HEK293 (cell line): ENCODE data around the gene SDE2.

Experiments used
- CTCF ChIA-PET: fragments of 350-600 bp; formaldehyde crosslinking; extraction: SDS; loops from one replicate; lab custom pipeline; 2021; ENCODE audit warnings: antibody characterized with exemption; lab: Yijun Ruan, JAX
- POLR2A ChIA-PET: fragments of 300-600 bp; formaldehyde crosslinking; extraction: SDS; loops from one replicate; lab custom pipeline; 2020; ENCODE audit warnings: antibody characterized with exemption, inconsistent platforms; lab: Yijun Ruan, JAX
- H3K27ac ChIP-seq: fragments of 200-500 bp; sonication (Bioruptor generic); 2 replicates; pipeline ENCODE4 v1.5.1; 2014; ENCODE audit warnings: low read depth, low read length, control low read depth, inconsistent platforms; ENCODE audit errors: extremely low read depth
- H3K36me3 ChIP-seq, 2 experiments: fragments of 200-500 bp in 1 of 2; sonication (Bioruptor generic) in 1 of 2; 1 replicate in 1 of 2; 2 replicates in 1 of 2; pipeline ENCODE4 v1.5.1; 2014 to 2017; ENCODE audit warnings: inconsistent platforms in 2 of 2, low read length in 2 of 2; ENCODE audit not compliant: control insufficient read depth in 2 of 2, insufficient read depth in 1 of 2
- H3K4me1 ChIP-seq: fragments of 200-500 bp; sonication (Bioruptor generic); 2 replicates; pipeline ENCODE4 v1.5.1; 2014; ENCODE audit warnings: mild to moderate bottlenecking, low read length, inconsistent platforms; ENCODE audit not compliant: control insufficient read depth, insufficient read depth
- H3K4me3 ChIP-seq: 2 replicates; pipeline ENCODE4 v1.5.1; 2011; ENCODE audit warnings: low read depth, mild to moderate bottlenecking, control low read depth, low read length, moderate library complexity
- H3K9me3 ChIP-seq: fragments of 200-500 bp; sonication (Bioruptor generic); 2 replicates; pipeline ENCODE4 v1.5.1; 2014; ENCODE audit warnings: low read depth, low read length, inconsistent platforms; ENCODE audit not compliant: control insufficient read depth, insufficient read depth
- EGR2 ChIP-seq: fragments of 450-650 bp; formaldehyde crosslinking; IDR thresholded peaks from 2 replicates; pipeline ENCODE4 v1.5.1; 2016; ENCODE audit warnings: low read depth, missing biosample characterization, missing genetic modification characterization
- HOXA7 ChIP-seq: sonication (generic); formaldehyde crosslinking; IDR thresholded peaks from 2 replicates; pipeline ENCODE4 v1.8.1; 2022; ENCODE audit warnings: missing genetic modification reagents, borderline replicate concordance
- KLF1 ChIP-seq: fragments of 450-650 bp; formaldehyde crosslinking; IDR thresholded peaks from 2 replicates; pipeline ENCODE4 v1.5.1; 2016; ENCODE audit warnings: missing biosample characterization, missing genetic modification characterization
- PRDM1 ChIP-seq: fragments of 450-650 bp; formaldehyde crosslinking; IDR thresholded peaks from 2 replicates; pipeline ENCODE4; 2016; ENCODE audit warnings: missing biosample characterization, missing genetic modification characterization
- SP3 ChIP-seq: fragments of 450-650 bp; formaldehyde crosslinking; IDR thresholded peaks from 2 replicates; pipeline ENCODE4 v1.5.1; 2016; ENCODE audit warnings: missing biosample characterization, missing genetic modification characterization
- ZNF133 ChIP-seq: fragments of 450-650 bp; formaldehyde crosslinking; IDR thresholded peaks from 2 replicates; pipeline ENCODE4 v1.5.1; 2016; ENCODE audit warnings: missing biosample characterization, missing genetic modification characterization
- ZNF148 ChIP-seq: fragments of 450-650 bp; formaldehyde crosslinking; IDR thresholded peaks from 2 replicates; pipeline ENCODE4 v1.5.0; 2017; ENCODE audit warnings: missing biosample characterization, missing genetic modification characterization, borderline replicate concordance
- ZNF19 ChIP-seq: fragments of 450-650 bp; formaldehyde crosslinking; IDR thresholded peaks from 2 replicates; pipeline ENCODE4; 2016; ENCODE audit warnings: missing biosample characterization, missing genetic modification characterization, low read depth
- ZNF214 ChIP-seq: fragments of 450-650 bp; formaldehyde crosslinking; IDR thresholded peaks from 2 replicates; pipeline ENCODE4 v1.5.1; 2017; ENCODE audit warnings: missing biosample characterization, mild to moderate bottlenecking, missing genetic modification characterization, borderline replicate concordance
- ZNF274 ChIP-seq, 2 experiments: fragments of 200-500 bp in 1 of 2; fragments of 450-650 bp in 1 of 2; sonication (Bioruptor generic) in 1 of 2; formaldehyde crosslinking in 1 of 2; IDR thresholded peaks; 2 replicates each; pipeline versions ENCODE4 v1.5.1 to v1.6.1; 2014 to 2016; ENCODE audit warnings: borderline replicate concordance in 1 of 2, inconsistent platforms in 1 of 2, low read length in 1 of 2, missing biosample characterization in 1 of 2, missing genetic modification characterization in 1 of 2
- ZNF350 ChIP-seq: fragments of 450-650 bp; formaldehyde crosslinking; IDR thresholded peaks from 2 replicates; pipeline ENCODE4 v1.5.0; 2017; ENCODE audit warnings: missing biosample characterization, mild to moderate bottlenecking, missing genetic modification characterization
- ZNF624 ChIP-seq: fragments of 450-650 bp; formaldehyde crosslinking; IDR thresholded peaks from 2 replicates; pipeline ENCODE4 v1.5.1; 2017; ENCODE audit warnings: missing biosample characterization, missing genetic modification characterization
- ZNF629 ChIP-seq: fragments of 450-650 bp; formaldehyde crosslinking; IDR thresholded peaks from 2 replicates; pipeline ENCODE4 v1.5.1; 2017; ENCODE audit warnings: missing biosample characterization, missing genetic modification characterization
- ZNF658 ChIP-seq: fragments of 450-650 bp; formaldehyde crosslinking; IDR thresholded peaks from 2 replicates; pipeline ENCODE4; 2016; ENCODE audit warnings: missing biosample characterization, missing genetic modification characterization
- ZNF670 ChIP-seq: fragments of 450-650 bp; formaldehyde crosslinking; IDR thresholded peaks from 2 replicates; pipeline ENCODE4 v1.5.1; 2016; ENCODE audit warnings: missing biosample characterization, missing genetic modification characterization, low read depth
- ZNF76 ChIP-seq: fragments of 450-650 bp; formaldehyde crosslinking; IDR thresholded peaks from 2 replicates; pipeline ENCODE4; 2016; ENCODE audit warnings: low read depth, missing biosample characterization, missing genetic modification characterization, borderline replicate concordance
- ZNF768 ChIP-seq: fragments of 450-650 bp; formaldehyde crosslinking; IDR thresholded peaks from 2 replicates; pipeline ENCODE4 v1.5.1; 2018; ENCODE audit warnings: missing biosample characterization, mild to moderate bottlenecking, missing genetic modification characterization
- ZNF843 ChIP-seq: fragments of 450-650 bp; formaldehyde crosslinking; IDR thresholded peaks from 2 replicates; pipeline ENCODE4 v1.5.1; 2016; ENCODE audit warnings: missing biosample characterization, missing genetic modification characterization
- ZSCAN16 ChIP-seq: fragments of 450-650 bp; formaldehyde crosslinking; IDR thresholded peaks from 2 replicates; pipeline ENCODE4 v1.5.1; 2016; ENCODE audit warnings: missing biosample characterization, missing genetic modification characterization
- TF ChIP-seq, protein P1 (sequence below): fragments of 450-650 bp; formaldehyde crosslinking; IDR thresholded peaks from 2 replicates; pipeline ENCODE4 v1.5.1; 2017; ENCODE audit warnings: missing biosample characterization, missing genetic modification characterization

The SDE2 gene

GRCh38 chr1:226038661-226039060 is 39.5 kb upstream of the SDE2 start:
- H3K27ac ChIP-seq = no peak overlapping the region
- no peaks in the 10 kb centered on the region for H3K36me3 ChIP-seq
- POLR2A ChIA-PET = no interaction called here
- H3K4me3 ChIP-seq = no peak overlapping the region
- CTCF ChIA-PET = no interaction called here
- H3K4me1 ChIP-seq = no peaks in the 10 kb centered on the region
- no peaks in the 10 kb centered on the region for H3K9me3 ChIP-seq
- TF ChIP-seq ZNF19 (tag by site-specific recombination) (no peak), SP3 (tag by site-specific recombination) (no peak), ZNF350 (tag by site-specific recombination) (no peak)
- TF ChIP-seq, all 188 proteins: peak for 0

DNA sequence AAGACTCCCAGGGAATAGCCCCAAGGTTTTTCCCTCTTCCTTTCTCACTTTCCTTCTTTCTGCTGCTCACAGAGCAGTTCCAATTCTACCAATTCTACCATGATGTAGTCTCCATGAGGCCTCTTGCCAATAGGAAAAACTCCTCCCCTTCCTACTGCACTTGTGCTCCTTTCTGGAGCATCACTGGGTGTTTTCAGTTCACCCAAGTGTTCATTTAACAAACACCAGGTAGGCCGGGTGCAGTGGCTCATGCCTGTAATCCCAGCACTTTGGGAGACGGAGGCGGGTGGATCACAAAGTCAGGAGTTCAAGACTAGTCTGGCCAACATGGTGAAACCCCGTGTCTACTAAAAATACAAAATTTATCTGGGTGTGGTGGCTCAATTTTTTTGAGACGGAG is 36.8 kb upstream of the SDE2 start:
- ChIA-PET CTCF (no interaction called here), POLR2A (interaction anchor here (0.9 to 2.3 kb wide), 2 partner anchors 26 to 36 kb away, joined by 4 to 11 read pairs; partner anchors contain the start of genes H3-3A and SDE2)
- TF ChIP-seq ZNF658 = no peak
- no peak for TF ChIP-seq ZNF133 (tag by site-specific recombination)
- TF ChIP-seq PRDM1 (tag by site-specific recombination) = 0 out of 2 replicates have a peak, but pooled peaks have one; percentile 20
- peak; percentile 70; the same call in 1 of the 2 replicates for TF ChIP-seq ZSCAN16 (tag by site-specific recombination)
- Histone ChIP-seq H3K4me3 (no peak overlapping the region), H3K9me3 (no peaks in the 10 kb centered on the region), H3K27ac (no peak overlapping the region), H3K36me3 (no peaks in the 10 kb centered on the region), H3K4me1 (no peaks in the 10 kb centered on the region)

DNA sequence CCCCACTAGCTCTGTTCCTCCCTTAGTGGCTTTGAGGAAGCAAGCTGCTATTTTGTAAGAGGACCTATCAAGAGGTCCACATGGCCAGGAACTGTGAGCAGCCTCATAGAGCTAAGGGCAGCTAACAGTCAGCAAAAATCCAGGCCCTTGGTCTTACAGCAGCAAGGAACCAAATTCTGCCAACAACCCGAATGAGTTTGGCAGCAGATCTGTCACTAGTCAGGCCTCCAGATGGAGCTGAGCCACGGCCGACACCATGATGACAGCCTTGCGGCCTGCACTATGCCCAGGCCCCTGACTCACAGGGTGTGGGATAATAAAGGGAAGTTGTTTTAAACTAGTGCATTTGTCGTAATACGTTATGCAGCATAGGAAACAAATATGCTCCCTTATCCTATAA is 35.3 kb upstream of the SDE2 start:
- no peak overlapping the region for H3K27ac ChIP-seq
- POLR2A ChIA-PET = interaction anchor here (2.3 kb wide), 1 partner anchor 28 kb away, joined by 11 read pairs; the partner anchor contains the start of gene H3-3A
- TF ChIP-seq ZNF274 (IDR thresholded peaks at IDR 0.05; ENCODE audit: low read length) (no peak), ZNF274 (tag by site-specific recombination; IDR thresholded peaks at IDR 0.05; ENCODE audit: borderline replicate concordance) (no peak), ZNF76 (tag by site-specific recombination) (no peak), ZNF843 (tag by site-specific recombination) (no peak), SP3 (tag by site-specific recombination) (no peak), ZNF624 (tag by site-specific recombination) (no peak), ZNF148 (no peak), KLF1 (tag by site-specific recombination) (no peak), ZNF768 (no peak), ZNF670 (no peak), ZNF629 (tag by site-specific recombination) (no peak), ZNF214 (tag by site-specific recombination) (no peak), EGR2 (tag by site-specific recombination) (no peak), HOXA7 (no peak)
- TF ChIP-seq, protein P1, sequence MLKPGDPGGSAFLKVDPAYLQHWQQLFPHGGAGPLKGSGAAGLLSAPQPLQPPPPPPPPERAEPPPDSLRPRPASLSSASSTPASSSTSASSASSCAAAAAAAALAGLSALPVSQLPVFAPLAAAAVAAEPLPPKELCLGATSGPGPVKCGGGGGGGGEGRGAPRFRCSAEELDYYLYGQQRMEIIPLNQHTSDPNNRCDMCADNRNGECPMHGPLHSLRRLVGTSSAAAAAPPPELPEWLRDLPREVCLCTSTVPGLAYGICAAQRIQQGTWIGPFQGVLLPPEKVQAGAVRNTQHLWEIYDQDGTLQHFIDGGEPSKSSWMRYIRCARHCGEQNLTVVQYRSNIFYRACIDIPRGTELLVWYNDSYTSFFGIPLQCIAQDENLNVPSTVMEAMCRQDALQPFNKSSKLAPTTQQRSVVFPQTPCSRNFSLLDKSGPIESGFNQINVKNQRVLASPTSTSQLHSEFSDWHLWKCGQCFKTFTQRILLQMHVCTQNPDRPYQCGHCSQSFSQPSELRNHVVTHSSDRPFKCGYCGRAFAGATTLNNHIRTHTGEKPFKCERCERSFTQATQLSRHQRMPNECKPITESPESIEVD (tag by site-specific recombination) = no peak
- TF ChIP-seq, all 188 proteins: peak for 0
- Histone ChIP-seq H3K4me3 (no peak overlapping the region), H3K36me3 (no peaks in the 10 kb centered on the region), H3K4me1 (no peaks in the 10 kb centered on the region), H3K9me3 (no peaks in the 10 kb centered on the region)
- CTCF ChIA-PET = interaction anchor here (1.1 kb wide), 1 partner anchor 30 kb away, joined by 5 read pairs; no protein-coding TSS in a partner anchor
